HG03025 (cell line): ENCODE data around the gene OAF.
"Not testable (repeated sequence)": the region's sequence is repeated elsewhere in the genome, so short reads cannot be mapped to it uniquely, and the experiment has no call there.

Experiments
- ATAC-seq: cut with Tn5 transposase; IDR thresholded peaks from one replicate; pipeline ENCODE4 v1.9.1; 2021; ENCODE audit warnings: mild to moderate bottlenecking, moderate library complexity; ENCODE audit not compliant: unreplicated experiment, low FRiP score

OAF gene

DNA sequence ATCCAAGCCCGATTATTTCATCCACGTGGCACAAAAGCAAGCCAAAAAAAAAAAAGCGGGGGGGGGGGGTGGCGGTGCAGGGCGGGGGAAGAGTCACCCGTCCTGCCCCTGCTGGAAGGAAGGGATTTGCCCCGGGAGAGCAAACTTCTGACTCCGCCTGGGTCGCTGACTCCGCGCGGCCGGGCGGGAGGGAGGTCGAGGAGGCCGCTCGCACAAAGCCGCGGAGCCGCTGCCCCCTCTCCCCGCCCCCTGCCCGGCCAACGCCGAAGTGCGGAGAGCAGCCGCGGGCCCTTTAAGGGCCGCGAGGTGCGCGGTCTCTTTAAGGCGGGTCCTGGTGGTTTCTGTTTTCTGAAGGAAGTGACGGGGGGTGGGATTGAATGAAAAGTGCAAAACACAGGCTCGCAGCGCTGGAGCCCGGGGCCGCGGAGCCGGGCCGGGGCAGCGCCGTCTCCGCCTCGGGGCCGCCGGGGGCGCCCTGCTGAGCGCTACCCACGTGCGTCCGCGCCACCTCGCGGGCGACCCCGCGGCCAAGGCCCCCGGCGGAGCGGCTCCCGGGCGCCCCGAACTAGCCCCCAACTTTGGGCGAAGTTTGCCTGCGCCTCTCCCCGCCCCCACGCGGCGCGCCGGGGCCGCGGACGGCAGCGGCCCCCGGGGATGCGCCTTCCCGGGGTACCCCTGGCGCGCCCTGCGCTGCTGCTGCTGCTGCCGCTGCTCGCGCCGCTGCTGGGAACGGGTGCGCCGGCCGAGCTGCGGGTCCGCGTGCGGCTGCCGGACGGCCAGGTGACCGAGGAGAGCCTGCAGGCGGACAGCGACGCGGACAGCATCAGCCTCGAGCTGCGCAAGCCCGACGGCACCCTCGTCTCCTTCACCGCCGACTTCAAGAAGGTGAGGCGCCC is at the start of gene OAF:
OAF (plus strand) TSS at position 407 of the 896 bp plus-strand sequence; CDS start at position 655, 248 bp downstream.
- ATAC-seq, result no peak

DNA sequence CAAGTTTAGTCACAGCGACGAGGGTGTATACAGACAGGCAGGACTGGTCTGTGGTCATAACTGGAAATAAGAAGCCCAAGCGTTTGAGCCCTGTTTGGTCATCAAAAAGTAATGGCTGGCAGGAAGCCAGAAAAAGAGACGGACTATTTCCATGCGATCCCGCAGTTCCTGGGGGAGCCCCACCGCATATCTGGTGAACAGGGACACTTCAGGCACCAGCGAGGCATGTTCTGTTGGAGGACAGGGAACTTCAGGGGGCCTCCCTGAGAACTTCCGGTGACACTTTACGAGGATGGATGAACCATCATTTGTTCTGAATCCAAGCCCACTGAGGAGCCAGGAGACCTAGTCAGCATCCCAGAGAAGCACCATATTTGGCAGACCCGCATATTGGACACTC is 43.2 kb upstream of the OAF start:
- ATAC-seq, result no peak

DNA sequence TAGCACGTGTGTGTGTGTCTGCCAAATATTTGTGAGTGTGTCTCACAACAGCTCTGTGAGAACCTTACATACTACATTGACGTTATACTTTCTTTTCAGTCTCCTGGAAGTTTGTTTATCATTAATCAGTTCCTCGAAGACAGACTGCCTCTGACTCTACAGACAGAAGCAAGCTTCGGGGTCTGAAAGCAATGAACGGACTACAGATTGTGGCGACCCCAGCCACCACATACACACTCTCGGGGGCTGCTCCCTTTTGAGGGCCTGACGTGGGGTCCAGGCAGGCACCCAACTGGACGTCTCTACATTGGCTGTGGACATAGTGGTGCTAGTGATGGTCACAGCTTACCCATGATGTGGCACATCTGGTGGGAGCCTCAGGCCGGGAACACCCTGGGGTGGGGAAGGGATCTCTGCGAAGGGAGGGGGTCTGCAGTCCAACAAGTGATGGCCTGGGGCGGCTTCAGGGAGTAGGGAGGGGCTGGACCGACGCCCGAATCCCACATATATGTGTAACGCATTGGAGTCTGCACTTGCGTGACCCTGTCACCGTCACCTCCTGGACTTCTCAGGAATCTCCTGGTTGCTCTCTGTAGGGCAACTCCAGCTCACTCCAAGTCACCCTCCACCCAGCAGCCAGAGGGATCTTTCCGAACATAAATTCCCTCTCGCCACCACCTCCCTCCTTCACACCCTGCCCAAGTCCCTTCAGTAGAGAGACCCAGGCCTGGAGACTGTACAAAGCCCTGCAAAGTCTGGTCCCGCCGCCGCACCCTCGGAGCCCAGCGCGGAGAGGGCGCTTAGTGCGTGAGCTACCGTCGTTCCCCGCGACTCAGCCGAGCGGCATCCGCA is 42.5 kb upstream of the OAF start:
- ATAC-seq, result no peak

DNA sequence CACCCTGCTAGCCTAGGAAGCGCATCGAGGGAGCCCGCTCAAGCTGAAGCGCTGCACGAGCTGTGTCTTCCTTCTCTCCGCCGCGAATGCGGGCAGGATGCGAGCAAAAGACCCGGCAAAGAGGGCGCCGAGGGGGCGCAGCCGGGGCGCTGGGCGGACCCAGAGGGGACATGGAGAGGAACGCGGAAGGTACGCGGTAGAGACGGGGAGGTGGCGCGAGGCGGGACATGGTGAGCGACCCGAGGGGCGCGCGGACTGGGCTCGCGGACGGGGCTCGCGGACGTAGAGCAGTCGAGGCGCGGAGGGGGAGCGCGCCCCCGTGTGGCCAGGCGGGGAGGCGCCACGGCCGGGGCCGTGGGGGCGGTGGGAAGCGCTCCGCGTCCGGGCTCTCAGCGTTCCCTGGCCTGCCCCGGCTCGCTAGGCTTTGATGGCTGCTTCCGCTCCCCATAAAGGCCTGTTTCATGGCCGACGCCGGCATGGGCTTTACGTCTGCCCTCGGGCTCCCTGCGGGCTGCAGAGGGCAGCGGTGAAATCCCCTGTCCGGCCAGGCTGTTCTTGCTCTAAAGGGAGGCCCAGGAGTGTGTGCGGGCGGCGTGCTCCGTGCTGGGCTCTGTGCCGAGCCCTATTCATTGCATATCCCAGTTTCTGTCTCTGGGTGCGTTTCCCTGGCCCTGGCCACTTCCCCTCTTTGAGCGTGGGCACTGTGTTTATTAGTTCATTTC is 41.7 kb upstream of the OAF start:
- no peak for ATAC-seq

DNA sequence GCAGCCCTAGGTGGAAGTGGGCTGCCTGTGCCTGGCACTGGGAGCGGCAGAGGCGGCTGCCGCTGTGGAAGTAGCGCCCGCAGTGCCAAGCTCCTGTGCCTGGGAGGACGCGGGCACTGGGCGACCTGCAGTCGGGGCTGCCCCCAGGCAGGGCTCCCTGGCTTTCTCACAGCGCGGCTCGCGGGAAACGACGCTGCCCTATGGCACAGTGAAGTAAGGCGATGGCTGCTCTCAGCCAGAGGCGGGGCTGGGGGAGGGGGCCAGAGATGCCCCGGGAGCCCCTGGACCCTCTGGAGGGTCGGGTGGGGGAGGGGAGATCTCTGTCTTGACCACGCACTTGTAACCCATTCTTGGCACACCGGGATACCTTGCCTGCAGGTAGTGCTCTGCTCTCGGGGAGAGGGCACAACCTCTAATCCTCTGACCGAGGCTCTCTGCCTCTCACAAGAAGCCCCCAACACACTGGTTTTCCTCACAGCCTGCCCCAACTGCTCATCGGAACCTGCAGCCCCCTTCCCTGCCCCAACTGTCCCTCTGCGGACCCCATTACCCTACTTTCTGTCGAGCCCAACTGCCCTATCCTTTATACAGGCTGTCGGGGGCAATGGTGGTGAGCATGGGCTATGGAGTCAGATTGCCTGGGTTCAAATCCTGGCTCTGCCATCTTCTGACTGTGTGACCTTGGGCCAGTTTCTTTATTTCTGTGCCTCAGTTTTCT is 40.7 kb upstream of the OAF start:
- ATAC-seq, result no peak

DNA sequence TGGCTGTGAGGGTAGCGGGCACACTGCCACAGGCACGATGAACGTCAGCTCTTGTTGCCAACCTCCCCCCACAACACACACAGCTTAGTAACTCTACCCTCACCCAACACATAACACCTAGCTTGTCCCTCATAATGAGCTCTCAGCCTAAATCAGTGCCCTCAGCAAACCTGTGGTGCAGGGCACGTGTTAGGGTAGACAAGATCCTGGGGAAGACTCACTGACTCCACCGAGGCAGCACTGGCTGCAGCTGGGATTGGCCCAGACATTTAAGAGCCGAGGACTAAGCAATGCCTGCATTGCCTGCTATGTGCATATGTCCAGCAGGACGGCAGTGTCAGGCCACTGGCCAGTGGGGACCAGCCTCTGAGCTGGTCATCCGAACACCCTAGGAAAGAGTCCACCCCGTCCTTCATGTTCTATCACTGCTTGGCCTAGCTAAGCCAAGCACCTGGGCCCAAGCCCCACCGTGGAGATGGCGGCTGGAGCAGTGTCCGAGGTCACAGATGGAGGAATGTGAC is 40.0 kb upstream of the OAF start:
- ATAC-seq, result no peak

DNA sequence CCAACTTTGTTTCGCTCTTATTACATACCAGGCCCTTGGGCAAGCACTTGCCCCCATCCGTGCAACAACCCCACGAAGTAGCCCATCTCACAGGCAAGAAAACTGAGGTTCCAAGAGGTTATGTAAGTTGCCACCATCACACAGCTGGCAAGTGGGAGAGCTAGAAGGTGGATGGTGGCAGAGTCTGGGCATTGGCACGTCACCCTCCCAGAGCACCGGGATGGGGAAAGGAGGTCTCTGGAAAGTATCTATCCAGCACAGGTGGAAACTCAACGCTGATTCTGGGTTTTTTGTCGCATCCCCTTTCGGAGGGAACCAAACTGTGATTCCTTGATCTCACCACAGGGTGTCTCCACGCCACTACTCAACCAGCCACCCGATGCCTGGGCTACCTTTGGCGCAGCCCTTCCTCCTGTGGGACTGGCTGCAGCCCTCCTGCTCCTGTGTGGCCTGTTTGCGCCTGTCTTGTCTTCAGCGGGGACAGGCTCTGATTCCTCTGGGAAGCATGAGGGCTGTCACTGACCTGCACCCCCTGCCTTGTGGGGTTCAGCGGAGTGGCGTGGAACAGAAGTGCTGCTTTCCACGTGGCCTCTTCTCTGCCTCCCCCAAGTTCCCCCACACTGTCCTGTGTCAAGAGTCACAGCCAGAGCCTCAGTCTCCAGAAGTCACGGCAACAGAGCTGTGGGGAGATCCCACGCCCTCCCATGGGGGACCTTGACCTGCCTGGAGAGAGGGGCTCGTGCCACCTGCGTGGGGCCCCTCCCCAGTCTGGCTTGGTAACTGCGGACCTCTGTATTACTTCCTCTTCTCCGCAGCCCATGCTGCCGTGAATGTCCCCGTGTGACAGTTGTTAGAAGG is 38.5 kb upstream of the OAF start:
- no peak for ATAC-seq

DNA sequence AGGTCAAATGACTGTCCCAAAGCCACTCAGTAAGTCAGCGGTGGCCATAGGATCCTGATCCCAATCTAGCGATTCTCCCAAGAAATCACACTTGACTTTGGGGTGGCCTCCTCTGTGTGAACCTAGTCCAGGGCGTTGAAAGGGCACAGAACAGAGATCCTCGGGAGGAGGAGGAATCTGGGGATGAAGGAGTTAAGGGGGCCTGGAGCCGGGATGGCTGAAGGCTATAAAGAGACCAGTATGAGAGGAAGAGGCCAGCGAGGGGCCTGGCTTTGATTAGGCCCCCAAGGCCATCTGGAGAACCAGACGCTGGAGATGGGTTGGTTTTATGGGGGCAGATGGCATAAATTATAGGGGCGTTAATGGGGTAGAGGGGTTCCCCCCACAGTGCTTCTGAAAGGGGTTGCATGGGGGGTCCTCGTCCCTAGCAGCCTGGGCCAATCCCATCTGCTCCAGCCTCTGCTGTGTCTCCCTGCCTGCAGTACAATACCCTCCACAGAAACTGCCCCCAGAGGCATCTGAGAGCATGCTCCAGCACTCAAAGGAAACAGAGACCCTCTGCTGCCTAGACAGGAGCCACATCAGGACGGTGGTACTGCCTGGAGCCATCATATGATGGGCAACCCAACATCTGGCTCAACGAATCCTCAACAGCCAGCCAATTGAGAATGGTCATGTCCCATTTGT is 37.7 kb upstream of the OAF start:
- no peak for ATAC-seq

DNA sequence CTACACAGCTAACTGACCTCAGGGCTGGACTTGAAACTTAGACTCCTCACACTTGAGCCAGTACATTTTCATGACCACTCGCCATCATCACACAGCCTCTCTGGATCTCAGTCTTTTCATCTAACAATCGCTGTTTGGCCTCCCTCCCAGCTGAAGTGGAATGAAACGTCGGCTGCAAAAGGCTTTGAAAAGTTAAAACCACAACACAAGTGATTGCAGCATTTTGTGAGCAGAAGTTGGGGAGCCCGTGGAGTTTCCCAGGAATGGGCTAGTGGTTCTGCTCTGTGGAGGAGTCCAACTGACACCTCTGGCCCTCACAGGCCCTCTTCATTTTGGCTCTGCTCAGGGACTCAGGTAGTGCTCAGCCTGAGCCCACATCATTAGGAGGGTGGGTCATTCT is 37.0 kb upstream of the OAF start:
- no peak for ATAC-seq

DNA sequence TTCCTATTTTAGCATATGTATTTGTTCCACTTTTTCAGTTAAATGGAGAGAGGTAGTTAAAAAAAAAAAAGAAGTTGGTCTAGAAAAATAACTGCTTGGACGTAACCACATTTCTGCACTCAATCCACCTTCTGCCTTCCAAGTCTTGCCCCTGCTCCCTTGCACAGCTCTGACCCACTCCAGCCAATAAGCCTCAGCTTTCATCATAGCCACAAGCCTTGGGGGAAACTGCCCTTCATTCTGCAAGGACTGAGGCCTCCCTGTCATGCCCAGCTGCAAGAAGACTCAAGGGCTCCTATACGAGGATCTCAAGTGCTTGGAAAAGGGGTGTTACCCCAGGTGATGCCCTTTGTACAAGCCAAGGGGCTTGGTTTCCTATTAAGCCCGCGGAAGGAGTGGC is 36.0 kb upstream of the OAF start:
- no peak for ATAC-seq

DNA sequence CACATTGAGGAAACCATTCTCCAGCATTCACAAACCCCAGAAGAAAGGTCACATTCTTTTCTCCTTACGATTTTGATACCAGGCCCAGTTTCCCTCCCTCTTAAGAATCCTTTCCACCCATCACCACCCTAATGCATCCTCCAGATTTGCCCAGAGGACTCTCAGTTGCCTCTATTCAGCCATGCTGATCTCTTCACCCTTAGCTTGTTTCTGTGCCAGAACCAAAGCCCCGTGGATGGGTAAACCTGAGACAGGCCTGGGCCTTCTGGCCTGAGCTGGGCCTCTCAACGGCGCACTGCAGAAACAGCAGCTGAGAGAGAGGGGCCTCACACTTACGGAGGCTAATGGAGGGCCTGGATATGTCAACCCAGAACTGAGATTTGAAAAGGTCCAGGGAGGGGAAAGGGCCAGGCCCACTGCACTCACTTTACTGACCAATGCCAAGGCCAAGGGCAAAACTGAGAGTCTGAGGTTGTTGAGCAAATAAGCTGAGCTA is 32.2 kb upstream of the OAF start:
- no peak for ATAC-seq

DNA sequence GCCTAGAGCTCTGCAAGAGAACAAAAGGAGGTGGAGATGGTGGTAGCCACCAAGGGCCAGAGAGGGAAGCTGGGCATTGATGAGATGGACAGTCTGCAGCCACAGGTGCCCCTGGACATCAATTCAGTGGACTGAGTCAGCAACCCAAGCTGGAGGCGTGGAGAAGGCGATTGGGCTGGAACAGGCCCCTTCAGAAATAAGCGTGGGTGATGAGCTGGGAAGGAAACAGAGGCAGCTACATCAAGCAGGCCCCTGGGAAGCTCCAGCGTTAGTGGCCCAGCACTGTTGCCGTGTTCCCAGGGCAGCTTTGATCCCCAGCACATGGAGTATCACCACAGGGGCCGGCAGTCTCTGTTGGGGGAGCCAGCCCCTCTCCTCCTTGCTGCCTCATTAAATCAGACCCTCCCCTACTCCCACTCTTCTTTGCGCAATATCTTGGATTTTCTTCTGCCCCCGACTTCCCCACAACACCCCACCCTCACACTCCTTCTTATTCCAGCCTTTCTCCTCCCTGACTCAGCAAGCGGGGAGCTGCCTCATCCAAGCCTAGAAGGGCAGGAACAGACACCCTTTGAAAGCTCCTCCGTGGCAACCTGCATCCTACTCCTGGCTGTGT is 31.7 kb upstream of the OAF start:
- ATAC-seq, result no peak

DNA sequence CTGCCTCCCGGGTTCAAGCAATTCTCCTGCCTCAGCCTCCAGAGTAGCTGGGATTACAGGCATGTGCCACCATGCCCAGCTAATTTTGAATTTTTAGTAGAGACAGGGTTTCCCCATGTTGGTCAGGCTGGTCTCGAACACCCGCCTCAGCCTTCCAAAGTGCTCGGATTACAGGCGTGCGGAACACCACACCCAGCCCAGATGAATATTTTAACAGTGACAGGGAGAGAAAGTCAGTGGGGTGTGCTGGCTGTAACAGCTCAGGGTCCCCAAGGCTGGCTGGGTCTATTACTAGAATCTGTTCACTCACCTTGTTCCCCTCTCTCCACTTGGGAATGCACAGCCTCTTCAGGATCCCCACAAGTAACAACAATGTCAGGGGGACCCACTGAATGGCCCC is 30.8 kb upstream of the OAF start:
- ATAC-seq, result not testable (repeated sequence)

DNA sequence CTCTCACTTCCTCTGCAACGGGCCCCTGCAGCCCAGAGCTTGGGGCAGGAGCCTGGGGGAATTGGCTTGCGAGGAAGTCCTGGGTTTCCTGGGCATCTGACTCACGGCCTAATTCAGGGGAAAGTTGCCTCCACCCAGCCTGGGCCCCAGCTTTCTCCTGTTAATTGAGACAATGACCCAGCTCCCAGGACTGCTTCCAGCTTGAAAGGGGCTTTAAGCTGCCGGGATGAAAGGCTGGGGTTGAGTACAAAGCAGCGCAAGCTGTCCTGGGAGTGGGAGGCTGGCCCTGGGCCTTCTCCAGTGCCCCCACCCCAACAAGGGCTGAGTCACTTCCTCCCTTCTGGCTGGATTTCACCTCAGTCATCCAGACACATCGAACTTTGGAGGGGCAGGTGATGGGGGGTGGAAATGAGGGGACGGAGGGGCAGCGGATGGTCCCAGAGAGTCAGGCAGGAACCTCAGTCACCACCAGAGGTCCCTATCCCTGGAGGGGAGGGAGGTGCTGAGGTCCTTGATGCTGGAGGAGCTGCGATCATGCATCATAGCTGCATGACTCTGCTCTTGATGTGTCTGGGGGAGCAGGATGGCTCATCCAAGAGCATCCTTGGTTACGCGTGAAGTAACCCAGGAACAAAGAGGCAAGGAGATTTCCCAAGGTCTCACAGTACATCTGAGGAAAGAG is 30.1 kb upstream of the OAF start:
- ATAC-seq, result no peak

DNA sequence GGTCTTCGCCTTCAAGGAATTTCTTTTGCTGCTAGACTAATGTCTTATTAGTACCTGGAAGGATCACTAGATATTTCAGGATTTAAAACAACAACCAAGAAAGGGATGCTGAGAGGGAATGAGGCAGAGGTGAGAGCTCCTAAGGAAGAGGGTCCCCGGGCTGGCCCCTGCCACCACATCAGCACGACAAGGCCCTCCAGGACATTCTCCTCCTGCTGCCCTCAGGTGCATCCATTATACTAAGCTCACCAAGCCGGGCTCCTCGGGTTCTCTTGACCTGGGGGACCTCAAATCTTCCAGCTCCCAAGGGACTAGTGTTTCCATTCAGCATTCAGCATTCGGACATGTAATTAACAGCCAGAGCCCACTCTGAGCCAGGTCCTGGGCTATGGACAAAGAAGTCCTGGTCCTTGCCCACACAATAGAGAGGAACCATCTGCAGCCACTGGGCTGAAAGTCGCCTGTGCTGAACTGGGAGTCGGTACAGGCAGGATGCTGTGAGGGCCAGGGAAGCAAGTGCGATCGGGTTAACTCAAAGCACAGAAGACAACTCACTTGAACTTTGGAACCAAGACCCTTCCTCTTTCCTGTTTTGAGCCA is 29.4 kb upstream of the OAF start:
- ATAC-seq, result no peak

DNA sequence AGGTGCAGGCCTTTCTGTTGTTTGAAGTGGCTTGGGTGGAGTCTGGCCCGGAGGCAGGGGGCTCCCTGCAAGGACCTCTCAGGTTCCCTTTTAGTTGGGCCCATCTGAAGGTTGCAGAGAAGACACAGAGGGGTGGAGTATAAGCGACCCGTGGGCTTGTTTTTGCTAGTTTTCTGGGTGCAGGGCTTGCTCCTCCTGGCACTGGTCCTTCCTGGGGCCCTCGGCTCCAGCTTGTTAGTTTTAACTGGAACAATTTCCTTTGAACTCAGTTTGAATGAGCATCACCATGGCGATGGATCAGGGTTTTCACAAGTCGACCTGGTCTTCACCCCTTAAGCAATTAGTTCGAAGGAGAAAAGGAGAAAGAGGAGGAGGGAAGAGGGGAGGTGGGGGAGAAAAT is 28.5 kb upstream of the OAF start:
- no peak for ATAC-seq
